ENCODE measurements around the gene KCTD13. TPM values are rescaled to one million over a fixed set of nuclear protein-coding genes. Genes with fewer than 3 reads are reported as not detected.
"Not testable (repeated sequence)": the region's sequence is repeated elsewhere in the genome, so short reads cannot be mapped to it uniquely, and the experiment has no call there.

The KCTD13 gene
- total RNA-seq, result 42.2 and 48.4 TPM in 2 replicates

- intact Hi-C loops (cut with micrococcal nuclease), result loop anchor here (1.0 to 10.0 kb wide), 10 partner anchors 26 to 731 kb away; partner anchors contain the start of genes ASPHD1, CDIPT, FBRS and INO80E
Observed at GRCh38 chr16:29925781-29926710, at the start of gene KCTD13. KCTD13 (minus strand) TSS chr16:29926226; CDS start chr16:29926033, 193 bp downstream.

- intact Hi-C loops (cut with micrococcal nuclease), result loop anchor here (10.0 kb wide), 1 partner anchor 680 kb away; the partner anchor contains the start of genes FBRS and PRR14
Observed at GRCh38 chr16:29975134-29975538, 49.1 kb upstream of the KCTD13 start.

GRCh38 chr16:29974291-29975133, 48.5 kb upstream of the KCTD13 start:
- intact Hi-C loops (cut with micrococcal nuclease), result loop anchor here (10.0 kb wide), 1 partner anchor 680 kb away; the partner anchor contains the start of genes FBRS and PRR14

GRCh38 chr16:29973384-29974246, 47.6 kb upstream of the KCTD13 start, which contains the start of gene TAOK2:
TAOK2 (plus strand) TSS chr16:29973868; CDS start chr16:29977773, 3,905 bp downstream.
- intact Hi-C loops (cut with micrococcal nuclease), result loop anchor here (1.0 to 10.0 kb wide), 9 partner anchors 11 to 681 kb away; partner anchors contain the start of genes CDIPT, FBRS, INO80E and KCTD13

GRCh38 chr16:29972992-29973383, 47.0 kb upstream of the KCTD13 start:
- intact Hi-C loops (cut with micrococcal nuclease), result loop anchor here (1.0 to 10.0 kb wide), 9 partner anchors 11 to 682 kb away; partner anchors contain the start of genes CDIPT, FBRS, INO80E and KCTD13

GRCh38 chr16:29972500-29972899, 46.5 kb upstream of the KCTD13 start:
- intact Hi-C loops (cut with micrococcal nuclease), result loop anchor here (10.0 kb wide), 1 partner anchor 682 kb away; the partner anchor contains the start of genes FBRS and PRR14

- intact Hi-C loops (cut with micrococcal nuclease), result loop anchor here (10.0 kb wide), 1 partner anchor 683 kb away; the partner anchor contains the start of genes FBRS and PRR14
Observed at GRCh38 chr16:29971304-29971703, 45.3 kb upstream of the KCTD13 start.

- intact Hi-C loops (cut with micrococcal nuclease), result no loop called here
Observed at GRCh38 chr16:29968205-29968604, 42.2 kb upstream of the KCTD13 start.

GRCh38 chr16:29963021-29963743, 37.2 kb upstream of the KCTD13 start:
- intact Hi-C loops (cut with micrococcal nuclease), result loop anchor here (2.0 kb wide), 1 partner anchor 142 kb away; the partner anchor contains the start of gene MVP

- intact Hi-C loops (cut with micrococcal nuclease), result loop anchor here (1.0 to 2.0 kb wide), 3 partner anchors 11 to 142 kb away; partner anchors contain the start of genes CDIPT, MVP and TAOK2
Observed at GRCh38 chr16:29962344-29962994, 36.4 kb upstream of the KCTD13 start.

- intact Hi-C loops (cut with micrococcal nuclease), result loop anchor here (1.0 to 2.0 kb wide), 5 partner anchors 12 to 141 kb away; partner anchors contain the start of genes CDIPT, INO80E, KCTD13 and MVP
Observed at GRCh38 chr16:29961479-29962343, 35.7 kb upstream of the KCTD13 start, which contains the start of gene TMEM219. TMEM219 (plus strand) TSS chr16:29962079; CDS start chr16:29963144, 1,065 bp downstream.

- intact Hi-C loops (cut with micrococcal nuclease), result loop anchor here (1.0 kb wide), 2 partner anchors 35 kb away; partner anchors contain the start of genes INO80E and KCTD13
Observed at GRCh38 chr16:29961127-29961478, 35.1 kb upstream of the KCTD13 start.

GRCh38 chr16:29959821-29960220, 33.8 kb upstream of the KCTD13 start:
- intact Hi-C loops (cut with micrococcal nuclease), result not testable (repeated sequence)

GRCh38 chr16:29959293-29959692, 33.3 kb upstream of the KCTD13 start:
- intact Hi-C loops (cut with micrococcal nuclease), result no loop called here

- intact Hi-C loops (cut with micrococcal nuclease), result no loop called here
Observed at GRCh38 chr16:29958756-29959155, 32.7 kb upstream of the KCTD13 start.

- intact Hi-C loops (cut with micrococcal nuclease), result no loop called here
Observed at GRCh38 chr16:29951625-29952365, 25.8 kb upstream of the KCTD13 start.

Measured in T-helper 1 cell treated with Interleukin-12 subunit alpha and Interleukin-12 subunit beta and Interleukin-4 antibody, amounts not matched to agents 30 ng/mL and 1 ng/mL, for 36 hours (primary cell).